ENCODE measurements around the gene ARPC1A.

DNA sequence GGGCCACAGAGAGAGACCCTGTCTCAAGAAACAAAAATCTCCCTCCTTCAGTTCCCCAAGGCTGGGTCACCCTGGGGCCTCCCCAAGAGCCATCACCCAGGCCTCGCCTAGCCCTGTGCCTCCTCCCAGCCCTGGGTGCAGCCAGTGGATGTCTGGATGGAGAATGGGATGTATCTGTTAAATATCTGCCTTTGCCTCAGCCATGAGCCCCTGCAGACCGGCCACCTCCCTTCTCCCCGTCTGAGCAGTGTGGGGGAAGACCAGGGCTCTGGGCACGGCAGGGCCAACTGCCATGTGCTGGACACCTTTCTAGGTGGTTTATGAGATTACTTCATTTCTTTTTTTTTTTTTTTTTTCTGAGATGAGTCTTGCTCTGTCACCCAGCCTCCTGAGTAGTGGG is 58.8 kb downstream of the ARPC1A start:
- TF ChIP-seq, protein P1, sequence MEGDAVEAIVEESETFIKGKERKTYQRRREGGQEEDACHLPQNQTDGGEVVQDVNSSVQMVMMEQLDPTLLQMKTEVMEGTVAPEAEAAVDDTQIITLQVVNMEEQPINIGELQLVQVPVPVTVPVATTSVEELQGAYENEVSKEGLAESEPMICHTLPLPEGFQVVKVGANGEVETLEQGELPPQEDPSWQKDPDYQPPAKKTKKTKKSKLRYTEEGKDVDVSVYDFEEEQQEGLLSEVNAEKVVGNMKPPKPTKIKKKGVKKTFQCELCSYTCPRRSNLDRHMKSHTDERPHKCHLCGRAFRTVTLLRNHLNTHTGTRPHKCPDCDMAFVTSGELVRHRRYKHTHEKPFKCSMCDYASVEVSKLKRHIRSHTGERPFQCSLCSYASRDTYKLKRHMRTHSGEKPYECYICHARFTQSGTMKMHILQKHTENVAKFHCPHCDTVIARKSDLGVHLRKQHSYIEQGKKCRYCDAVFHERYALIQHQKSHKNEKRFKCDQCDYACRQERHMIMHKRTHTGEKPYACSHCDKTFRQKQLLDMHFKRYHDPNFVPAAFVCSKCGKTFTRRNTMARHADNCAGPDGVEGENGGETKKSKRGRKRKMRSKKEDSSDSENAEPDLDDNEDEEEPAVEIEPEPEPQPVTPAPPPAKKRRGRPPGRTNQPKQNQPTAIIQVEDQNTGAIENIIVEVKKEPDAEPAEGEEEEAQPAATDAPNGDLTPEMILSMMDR (IDR thresholded peaks at IDR 0.05), result no peak
- no peak for TF ChIP-seq EZH2 (IDR thresholded peaks at IDR 0.05)
